Skeletal muscle tissue (tissue), 1 donor: ENCODE results near the gene TAS2R5. TPM values are rescaled to one million over a fixed set of nuclear protein-coding genes. Genes with fewer than 3 reads are reported as not detected.

Experiments used
- total RNA-seq: library from RNA; depleted of rRNA; stranded (reverse); fragments of >200 nt; gene quantifications from one replicate; pipeline ENCODE4 v1.2.3, GENCODE V29; 2014

Gene TAS2R5
- total RNA-seq, 1 donor from 2014 or later: 0.52 TPM

Other genes starting within 250 kb of the TAS2R5 start
- gene AGK, start 238.8 kb upstream of the TAS2R5 start, total RNA-seq: 18.8 TPM
- 11.5 TPM for gene DENND11, start 88.1 kb upstream of the TAS2R5 start, total RNA-seq
- not detected for gene WEE2, start 81.9 kb upstream of the TAS2R5 start, total RNA-seq
- 101 TPM for gene SSBP1, start 51.9 kb upstream of the TAS2R5 start, total RNA-seq
- gene TAS2R3, start 26.1 kb upstream of the TAS2R5 start, total RNA-seq: 3.7 TPM
- gene TAS2R4, start 13.5 kb upstream of the TAS2R5 start, total RNA-seq: 4.2 TPM
- not detected for gene PRSS37, start 51.3 kb downstream of the TAS2R5 start, total RNA-seq
- gene OR9A4, start 126.2 kb downstream of the TAS2R5 start, total RNA-seq: 0.52 TPM
- 0.52 TPM for gene CLEC5A, start 156.8 kb downstream of the TAS2R5 start, total RNA-seq
- gene TAS2R38, start 183.6 kb downstream of the TAS2R5 start, total RNA-seq: not detected
- 1.0 TPM for gene MGAM, start 205.7 kb downstream of the TAS2R5 start, total RNA-seq